Limb (tissue), 2 donors: ENCODE results near the gene NEGR1.

Source experiments
- DNase-seq, 2 donors: peaks; one replicate each; pipeline ENCODE4 v3.0.0-alpha.2; 2016; ENCODE audit errors: extremely low spot score in 2 of 2

NEGR1 gene

GRCh38 chr1:72122099-72122880 lies 160.0 kb downstream of the NEGR1 start:
- DNase-seq, result peak in 1 of 2 donors; percentile 47

- DNase-seq, result no peak
Measured at GRCh38 chr1:72119491-72119890, 162.8 kb downstream of the NEGR1 start.

- no peak for DNase-seq
Measured at GRCh38 chr1:72117621-72118020, 164.7 kb downstream of the NEGR1 start.

- DNase-seq, result no peak
Measured at GRCh38 chr1:72115290-72115689, 167.0 kb downstream of the NEGR1 start.

GRCh38 chr1:72111662-72112061 lies 170.7 kb downstream of the NEGR1 start:
- DNase-seq, result no peak

GRCh38 chr1:72109916-72110315 lies 172.4 kb downstream of the NEGR1 start:
- DNase-seq, result no peak

GRCh38 chr1:72105201-72105600 lies 177.1 kb downstream of the NEGR1 start:
- no peak for DNase-seq

- DNase-seq, result no peak
Measured at GRCh38 chr1:72101840-72102632, 180.3 kb downstream of the NEGR1 start.

- no peak for DNase-seq
Measured at GRCh38 chr1:72100771-72101170, 181.6 kb downstream of the NEGR1 start.

- no peak for DNase-seq
Measured at GRCh38 chr1:72097851-72098570, 184.3 kb downstream of the NEGR1 start.

- DNase-seq, result no peak
Measured at GRCh38 chr1:72094209-72094608, 188.1 kb downstream of the NEGR1 start.

- DNase-seq, result no peak
Measured at GRCh38 chr1:72086394-72086793, 195.9 kb downstream of the NEGR1 start.

GRCh38 chr1:72075425-72075824 lies 206.9 kb downstream of the NEGR1 start:
- DNase-seq, result no peak

GRCh38 chr1:72066431-72066830 lies 215.9 kb downstream of the NEGR1 start:
- no peak for DNase-seq

GRCh38 chr1:72064196-72065075 lies 217.9 kb downstream of the NEGR1 start:
- no peak for DNase-seq

GRCh38 chr1:72063364-72064044 lies 218.8 kb downstream of the NEGR1 start:
- DNase-seq, result no peak

GRCh38 chr1:72062584-72062983 lies 219.8 kb downstream of the NEGR1 start:
- no peak for DNase-seq

- no peak for DNase-seq
Measured at GRCh38 chr1:72060466-72061245, 221.7 kb downstream of the NEGR1 start.

GRCh38 chr1:72056516-72056915 lies 225.8 kb downstream of the NEGR1 start:
- no peak for DNase-seq

- DNase-seq, result no peak
Measured at GRCh38 chr1:72051538-72051937, 230.8 kb downstream of the NEGR1 start.
